C4-2B (cell line): ENCODE results near the gene NAPA.

ENCODE experiments used
- CTCF ChIP-seq: fragments of 450-650 bp; conservative IDR thresholded peaks from 2 replicates; pipeline ENCODE4 v1.5.1; 2017; ENCODE audit warnings: mild to moderate bottlenecking
- ZFX ChIP-seq: fragments of 450-650 bp; IDR thresholded peaks from 2 replicates; pipeline ENCODE4 v1.6.1; 2017

GRCh38 chr19:47564081-47564480 lies 49.2 kb upstream of the NAPA start:
- no peak for TF ChIP-seq CTCF
- TF ChIP-seq ZFX: no peak
